Measurements from ENCODE around the gene TIMD4.

- TF ChIP-seq CTCF (IDR thresholded peaks at IDR 0.05) (no peak), POLR2A (IDR thresholded peaks at IDR 0.05) (no peak)
Measured at GRCh38 chr5:156892223-156892622, 70.8 kb downstream of the TIMD4 start.
